Lung (tissue), 12 donors: Measurements from ENCODE around the gene PRPF19. TPM values are rescaled to one million over a fixed set of nuclear protein-coding genes. Genes with fewer than 3 reads are reported as not detected.

Experiments used
- ATAC-seq: fragments of 200-7000 bp; cut with Tn5 transposase; one replicate; pipeline ENCODE4 v1.9.1; 2020; ENCODE audit warnings: moderate number of reproducible peaks; ENCODE audit not compliant: insufficient read depth, low FRiP score
- DNase-seq, 3 donors: peaks; one replicate each; pipeline ENCODE4 v3.0.0-alpha.2; 2013 to 2017
- H3K27ac ChIP-seq, 2 donors: one replicate each; pipeline ENCODE4 v1.5.1; 2013; ENCODE audit warnings: mild to moderate bottlenecking in 2 of 2, moderate library complexity in 2 of 2, control low read depth in 1 of 2, inconsistent platforms in 1 of 2, low read depth in 1 of 2, low read length in 1 of 2
- H3K27me3 ChIP-seq, 3 donors: one replicate each; pipeline ENCODE4 v1.5.1; 2013; ENCODE audit warnings: low read length in 2 of 3; ENCODE audit not compliant: control insufficient read depth in 3 of 3, insufficient read depth in 3 of 3
- H3K36me3 ChIP-seq, 4 donors: one replicate each; pipeline ENCODE4 v1.5.1; 2013; ENCODE audit warnings: low read length in 4 of 4, mild to moderate bottlenecking in 1 of 4, moderate library complexity in 1 of 4; ENCODE audit not compliant: control insufficient read depth in 4 of 4, insufficient read depth in 4 of 4
- H3K4me1 ChIP-seq, 5 donors: one replicate each; pipeline ENCODE4 v1.5.1; 2013; ENCODE audit warnings: low read length in 5 of 5, mild to moderate bottlenecking in 2 of 5, moderate library complexity in 1 of 5; ENCODE audit not compliant: control insufficient read depth in 5 of 5, insufficient read depth in 5 of 5
- H3K4me3 ChIP-seq: one replicate; pipeline ENCODE4 v1.5.1; 2013; ENCODE audit warnings: mild to moderate bottlenecking, control low read depth, moderate library complexity
- H3K9ac ChIP-seq, 2 donors: one replicate each; pipeline ENCODE4 v1.5.1; 2013; ENCODE audit warnings: low read length in 2 of 2, control low read depth in 1 of 2; ENCODE audit not compliant: insufficient read depth in 1 of 2
- H3K9me3 ChIP-seq, 4 donors: one replicate each; pipeline ENCODE4 v1.5.1; 2013; ENCODE audit warnings: low read length in 3 of 4, mild to moderate bottlenecking in 1 of 4, moderate library complexity in 1 of 4; ENCODE audit not compliant: control insufficient read depth in 4 of 4, insufficient read depth in 3 of 4
- WGBS, 2 donors: extraction: QIAGEN DNeasy Blood & Tissue Kit; methylation state at CpG; one replicate each; pipeline ENCODE4 v1.1.7; 2013; 5-methylcytosine and 5-hydroxymethylcytosine counted together
- polyA plus RNA-seq, 2 donors: library from polyadenylated mRNA; stranded (reverse); fragments of 200-250 nt; gene quantifications; one replicate each; pipeline ENCODE4 v1.2.1, GENCODE V29; 2013
- total RNA-seq, 2 donors: library from RNA; depleted of rRNA in 1 of 2; stranded (reverse); fragments of >200 nt in 1 of 2; gene quantifications; one replicate each; pipeline ENCODE4 v1.2.1, GENCODE V29; 2014 to 2021
- TF ChIP-seq, protein P1 (sequence below): IDR thresholded peaks from 2 replicates; pipeline ENCODE4 v1.5.1; 2012; ENCODE audit warnings: mild to moderate bottlenecking; ENCODE audit errors: control extremely low read depth, extremely low read depth
- donor health status: control.
- donor health status: control.
- donor health status: Bipolar disorder and iron deficiency.
- donor health status: healthy.
- donor health status: DM: yes; HTN: yes; CAD: no.

The PRPF19 gene
- total and polyA plus RNA-seq, 4 donors = 49.0 to 79.0 (median 65.2) TPM

DNA sequence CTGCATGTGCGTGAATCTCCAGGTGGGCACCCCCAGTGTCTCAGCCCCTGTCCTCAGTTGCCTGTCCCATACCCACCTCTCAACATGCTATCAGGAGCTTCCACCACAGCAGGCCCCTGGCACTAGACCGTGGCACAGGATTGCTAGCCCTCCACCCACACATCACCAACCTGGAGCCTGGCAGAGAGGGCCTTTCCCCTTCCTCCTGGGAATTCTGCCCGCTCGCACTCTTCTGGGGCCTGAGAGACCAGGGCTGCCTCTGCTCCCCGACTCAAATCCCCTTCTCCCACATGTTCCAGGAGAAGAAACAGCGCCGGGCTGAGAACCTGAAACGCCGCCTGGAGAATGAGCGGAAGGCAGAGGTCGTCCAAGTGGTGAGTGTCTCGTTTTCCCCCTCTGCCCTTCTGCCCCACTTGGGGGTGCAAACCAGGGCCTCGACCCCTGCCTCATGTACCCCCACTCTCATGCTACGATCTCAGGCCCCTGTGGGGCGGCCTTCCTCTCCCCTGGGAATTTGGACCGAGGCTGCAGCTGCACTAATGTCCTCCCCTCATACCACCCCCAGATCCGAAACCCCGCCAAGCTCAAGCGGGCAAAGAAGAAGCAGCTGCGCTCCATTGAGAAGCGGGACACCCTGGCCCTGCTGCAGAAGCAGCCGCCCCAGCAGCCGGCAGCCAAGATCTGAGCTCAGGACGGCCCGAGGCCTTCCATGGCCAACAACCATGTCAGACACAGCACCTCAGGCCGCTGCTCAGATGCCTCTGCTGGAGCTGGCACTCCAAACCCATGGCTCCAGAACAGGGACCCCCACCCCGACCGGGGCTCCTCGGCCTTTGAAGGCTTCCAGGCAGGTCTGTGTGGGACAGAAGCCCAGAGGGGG is 56.5 kb downstream of the PRPF19 start:
- ATAC-seq (no peak), DNase-seq (no peak)
- 92 to 95% methylated on average over 29 of the region's 29 CpGs for WGBS, 2 donors
- H3K9ac ChIP-seq = no peak overlapping the region
- peaks cover 2 to 32% (median 13%) of the 10 kb centered on the region in 4 donors for H3K36me3 ChIP-seq
- TF ChIP-seq, protein P1, sequence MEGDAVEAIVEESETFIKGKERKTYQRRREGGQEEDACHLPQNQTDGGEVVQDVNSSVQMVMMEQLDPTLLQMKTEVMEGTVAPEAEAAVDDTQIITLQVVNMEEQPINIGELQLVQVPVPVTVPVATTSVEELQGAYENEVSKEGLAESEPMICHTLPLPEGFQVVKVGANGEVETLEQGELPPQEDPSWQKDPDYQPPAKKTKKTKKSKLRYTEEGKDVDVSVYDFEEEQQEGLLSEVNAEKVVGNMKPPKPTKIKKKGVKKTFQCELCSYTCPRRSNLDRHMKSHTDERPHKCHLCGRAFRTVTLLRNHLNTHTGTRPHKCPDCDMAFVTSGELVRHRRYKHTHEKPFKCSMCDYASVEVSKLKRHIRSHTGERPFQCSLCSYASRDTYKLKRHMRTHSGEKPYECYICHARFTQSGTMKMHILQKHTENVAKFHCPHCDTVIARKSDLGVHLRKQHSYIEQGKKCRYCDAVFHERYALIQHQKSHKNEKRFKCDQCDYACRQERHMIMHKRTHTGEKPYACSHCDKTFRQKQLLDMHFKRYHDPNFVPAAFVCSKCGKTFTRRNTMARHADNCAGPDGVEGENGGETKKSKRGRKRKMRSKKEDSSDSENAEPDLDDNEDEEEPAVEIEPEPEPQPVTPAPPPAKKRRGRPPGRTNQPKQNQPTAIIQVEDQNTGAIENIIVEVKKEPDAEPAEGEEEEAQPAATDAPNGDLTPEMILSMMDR = no peak
- no peak overlapping the region for H3K27ac ChIP-seq
- peaks cover 0 to 15% (median 3%) of the 10 kb centered on the region in 3 donors for H3K27me3 ChIP-seq
- H3K4me1 ChIP-seq = peaks cover 0 to 3% (median 0%) of the 10 kb centered on the region in 5 donors
- peaks cover 0 to 3% (median 0%) of the 10 kb centered on the region in 4 donors for H3K9me3 ChIP-seq
- H3K4me3 ChIP-seq = no peak overlapping the region

DNA sequence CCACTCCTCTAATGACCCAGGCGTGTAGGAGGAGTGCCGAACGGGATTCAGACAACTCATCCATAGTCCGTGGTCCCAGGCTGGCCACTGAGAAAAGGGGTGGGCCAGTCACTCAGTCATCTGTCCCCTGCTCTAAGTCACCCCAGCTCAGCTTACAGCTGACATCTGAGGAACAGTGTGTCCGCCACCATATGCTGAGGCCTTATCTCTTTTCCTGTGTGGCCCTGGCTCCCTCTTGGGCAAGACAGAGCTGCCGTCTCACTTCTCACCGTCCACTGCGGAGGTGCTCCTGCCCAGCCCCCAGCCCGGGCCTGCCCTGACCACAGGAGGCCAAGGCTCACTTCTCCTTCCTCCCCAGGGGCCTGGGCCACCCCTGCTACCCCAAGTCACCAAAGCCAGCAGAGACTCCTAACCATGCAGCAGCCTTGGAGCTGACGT is 57.7 kb downstream of the PRPF19 start:
- Histone ChIP-seq H3K9ac (no peak overlapping the region), H3K4me3 (no peak overlapping the region), H3K9me3 (peaks cover 0 to 3% (median 0%) of the 10 kb centered on the region in 4 donors), H3K27me3 (peaks cover 0 to 7% (median 0%) of the 10 kb centered on the region in 3 donors), H3K36me3 (peaks cover 2 to 32% (median 13%) of the 10 kb centered on the region in 4 donors), H3K27ac (no peak overlapping the region), H3K4me1 (peaks cover 0 to 9% (median under 1%) of the 10 kb centered on the region in 5 donors)
- 78 to 84% methylated on average over 10 of the region's 10 CpGs for WGBS, 2 donors
- ATAC-seq (no peak), DNase-seq (no peak)
- TF ChIP-seq, protein P1 = no peak

DNA sequence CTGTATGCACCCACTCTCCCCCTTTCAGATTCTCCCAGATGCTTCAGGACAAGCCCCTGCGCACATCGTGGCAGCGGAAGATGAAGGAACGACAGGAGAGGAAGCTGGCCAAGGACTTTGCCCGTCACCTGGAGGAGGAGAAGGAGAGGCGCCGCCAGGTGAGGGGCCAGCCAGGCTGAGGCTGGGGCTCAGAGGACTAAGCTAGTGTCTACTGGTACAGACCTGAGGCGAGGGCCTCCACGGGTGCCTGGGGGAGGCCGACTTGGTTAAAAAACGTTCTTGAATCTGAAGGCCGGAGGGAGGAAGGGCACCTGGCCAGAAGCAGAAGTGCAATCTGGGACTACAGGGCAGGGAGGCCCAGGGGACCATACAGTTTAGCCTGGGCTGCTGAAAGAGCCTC is 58.5 kb downstream of the PRPF19 start:
- peaks cover 0 to 16% (median 8%) of the 10 kb centered on the region in 5 donors for H3K4me1 ChIP-seq
- ATAC-seq (no peak), DNase-seq (no peak)
- H3K9me3 ChIP-seq = peaks cover 0 to 3% (median 0%) of the 10 kb centered on the region in 4 donors
- H3K4me3 ChIP-seq = no peak overlapping the region
- no peaks in the 10 kb centered on the region for H3K27me3 ChIP-seq
- WGBS, 2 donors = 89 to 94% methylated on average over 12 of the region's 12 CpGs
- peaks cover 2 to 32% (median 13%) of the 10 kb centered on the region in 4 donors for H3K36me3 ChIP-seq
- TF ChIP-seq, protein P1 = no peak
- no peak overlapping the region for H3K9ac ChIP-seq
- no peak overlapping the region for H3K27ac ChIP-seq
